ENCODE data around the gene DLEC1.
A peak's percentile ranks its signal among the peaks of the same experiment; 100 is the strongest.

DLEC1 gene

GRCh38 chr3:38097446-38098375 is 58.7 kb downstream of the DLEC1 start:
- H3K9me3 Mint-ChIP-seq = no peaks in the 10 kb centered on the region
- no peak overlapping the region for H3K4me3 Mint-ChIP-seq
- no peak overlapping the region for H3K27ac Mint-ChIP-seq

GRCh38 chr3:38098376-38098723 is 59.3 kb downstream of the DLEC1 start:
- no peaks in the 10 kb centered on the region for H3K4me1 Mint-ChIP-seq
- H3K27ac Mint-ChIP-seq = no peak overlapping the region
- no peaks in the 10 kb centered on the region for H3K36me3 Mint-ChIP-seq
- no peaks in the 10 kb centered on the region for H3K27me3 Mint-ChIP-seq
- no peaks in the 10 kb centered on the region for H3K9me3 Mint-ChIP-seq
- H3K4me3 Mint-ChIP-seq = no peak overlapping the region

More at GRCh38 chr3:38097446-38098375, 58.7 kb downstream of the DLEC1 start:
- H3K27me3 Mint-ChIP-seq = no peaks in the 10 kb centered on the region
- no peaks in the 10 kb centered on the region for H3K4me1 Mint-ChIP-seq
- no peaks in the 10 kb centered on the region for H3K36me3 Mint-ChIP-seq

- Mint-ChIP-seq H3K4me1 (no peaks in the 10 kb centered on the region), H3K9me3 (peaks cover under 1% of the 10 kb centered on the region), H3K27ac (no peak overlapping the region), H3K36me3 (no peaks in the 10 kb centered on the region), H3K4me3 (no peak overlapping the region), H3K27me3 (no peaks in the 10 kb centered on the region)
Observed at GRCh38 chr3:38099518-38099917, 60.5 kb downstream of the DLEC1 start.

GRCh38 chr3:38100498-38100897 is 61.5 kb downstream of the DLEC1 start:
- no peak overlapping the region for H3K4me3 Mint-ChIP-seq
- H3K27me3 Mint-ChIP-seq = no peaks in the 10 kb centered on the region
- no peaks in the 10 kb centered on the region for H3K4me1 Mint-ChIP-seq
- H3K27ac Mint-ChIP-seq = no peak overlapping the region
- peaks cover 2% of the 10 kb centered on the region for H3K36me3 Mint-ChIP-seq
- peaks cover 10% of the 10 kb centered on the region for H3K9me3 Mint-ChIP-seq

GRCh38 chr3:38101811-38102443 is 62.9 kb downstream of the DLEC1 start:
- H3K36me3 Mint-ChIP-seq = peaks cover 5% of the 10 kb centered on the region
- no peak overlapping the region for H3K27ac Mint-ChIP-seq
- H3K4me3 Mint-ChIP-seq = no peak overlapping the region
- H3K9me3 Mint-ChIP-seq = peaks cover 15% of the 10 kb centered on the region
- no peaks in the 10 kb centered on the region for H3K27me3 Mint-ChIP-seq
- H3K4me1 Mint-ChIP-seq = no peaks in the 10 kb centered on the region

- H3K4me1 Mint-ChIP-seq = no peaks in the 10 kb centered on the region
- no peaks in the 10 kb centered on the region for H3K27me3 Mint-ChIP-seq
- H3K9me3 Mint-ChIP-seq = peaks cover 15% of the 10 kb centered on the region
- no peak overlapping the region for H3K27ac Mint-ChIP-seq
- H3K4me3 Mint-ChIP-seq = no peak overlapping the region
- H3K36me3 Mint-ChIP-seq = peaks cover 5% of the 10 kb centered on the region
Observed at GRCh38 chr3:38102444-38102814, 63.4 kb downstream of the DLEC1 start.

GRCh38 chr3:38105525-38105924 is 66.5 kb downstream of the DLEC1 start:
- Mint-ChIP-seq H3K4me3 (no peak overlapping the region), H3K27me3 (no peaks in the 10 kb centered on the region), H3K36me3 (peaks cover 7% of the 10 kb centered on the region), H3K27ac (no peak overlapping the region), H3K4me1 (no peaks in the 10 kb centered on the region), H3K9me3 (peaks cover 15% of the 10 kb centered on the region)

- H3K27ac Mint-ChIP-seq = no peak overlapping the region
- H3K4me3 Mint-ChIP-seq = no peak overlapping the region
- peaks cover 7% of the 10 kb centered on the region for H3K36me3 Mint-ChIP-seq
- no peaks in the 10 kb centered on the region for H3K27me3 Mint-ChIP-seq
- no peaks in the 10 kb centered on the region for H3K4me1 Mint-ChIP-seq
- peaks cover 15% of the 10 kb centered on the region for H3K9me3 Mint-ChIP-seq
Observed at GRCh38 chr3:38107911-38108648, 69.1 kb downstream of the DLEC1 start.

GRCh38 chr3:38108649-38109579 is 69.9 kb downstream of the DLEC1 start:
- no peak overlapping the region for H3K27ac Mint-ChIP-seq
- H3K4me1 Mint-ChIP-seq = no peaks in the 10 kb centered on the region
- H3K4me3 Mint-ChIP-seq = no peak overlapping the region
- peaks cover 7% of the 10 kb centered on the region for H3K36me3 Mint-ChIP-seq
- no peaks in the 10 kb centered on the region for H3K27me3 Mint-ChIP-seq
- H3K9me3 Mint-ChIP-seq = peaks cover 15% of the 10 kb centered on the region

- Mint-ChIP-seq H3K27ac (no peak overlapping the region), H3K36me3 (peaks cover 7% of the 10 kb centered on the region), H3K4me3 (no peak overlapping the region), H3K9me3 (peaks cover 12% of the 10 kb centered on the region), H3K4me1 (no peaks in the 10 kb centered on the region), H3K27me3 (no peaks in the 10 kb centered on the region)
Observed at GRCh38 chr3:38109580-38110313, 70.7 kb downstream of the DLEC1 start.

- Mint-ChIP-seq H3K36me3 (peaks cover 5% of the 10 kb centered on the region), H3K4me3 (no peak overlapping the region), H3K27me3 (no peaks in the 10 kb centered on the region), H3K9me3 (peaks cover 5% of the 10 kb centered on the region), H3K27ac (no peak overlapping the region), H3K4me1 (no peaks in the 10 kb centered on the region)
Observed at GRCh38 chr3:38110314-38111050, 71.5 kb downstream of the DLEC1 start.

- peaks cover 2% of the 10 kb centered on the region for H3K36me3 Mint-ChIP-seq
- no peaks in the 10 kb centered on the region for H3K27me3 Mint-ChIP-seq
- no peak overlapping the region for H3K4me3 Mint-ChIP-seq
- H3K4me1 Mint-ChIP-seq = no peaks in the 10 kb centered on the region
- no peaks in the 10 kb centered on the region for H3K9me3 Mint-ChIP-seq
- H3K27ac Mint-ChIP-seq = peak overlapping the region; percentile 77
Observed at GRCh38 chr3:38111201-38111600, 72.2 kb downstream of the DLEC1 start.

GRCh38 chr3:38111696-38112377 is 72.8 kb downstream of the DLEC1 start:
- Mint-ChIP-seq H3K27ac (no peak overlapping the region), H3K4me1 (no peaks in the 10 kb centered on the region), H3K4me3 (no peak overlapping the region), H3K36me3 (peaks cover 2% of the 10 kb centered on the region), H3K27me3 (no peaks in the 10 kb centered on the region), H3K9me3 (no peaks in the 10 kb centered on the region)

Data from activated naive CD4-positive, alpha-beta T cell treated with anti-CD3 and anti-CD28 coated beads, Interleukin-2, amount 50 U/mL, for 24 hours (primary cell).